Hematopoietic multipotent progenitor cell treated with erythropoietin and hydrocortisone succinate and interleukin-3 and kit ligand, for 4 days (in vitro differentiated cells): Measurements from ENCODE around the gene C7.

Experiments used
- DNase-seq: peaks from one replicate; pipeline ENCODE4 v3.0.0-alpha.2; 2015

The C7 gene

DNA sequence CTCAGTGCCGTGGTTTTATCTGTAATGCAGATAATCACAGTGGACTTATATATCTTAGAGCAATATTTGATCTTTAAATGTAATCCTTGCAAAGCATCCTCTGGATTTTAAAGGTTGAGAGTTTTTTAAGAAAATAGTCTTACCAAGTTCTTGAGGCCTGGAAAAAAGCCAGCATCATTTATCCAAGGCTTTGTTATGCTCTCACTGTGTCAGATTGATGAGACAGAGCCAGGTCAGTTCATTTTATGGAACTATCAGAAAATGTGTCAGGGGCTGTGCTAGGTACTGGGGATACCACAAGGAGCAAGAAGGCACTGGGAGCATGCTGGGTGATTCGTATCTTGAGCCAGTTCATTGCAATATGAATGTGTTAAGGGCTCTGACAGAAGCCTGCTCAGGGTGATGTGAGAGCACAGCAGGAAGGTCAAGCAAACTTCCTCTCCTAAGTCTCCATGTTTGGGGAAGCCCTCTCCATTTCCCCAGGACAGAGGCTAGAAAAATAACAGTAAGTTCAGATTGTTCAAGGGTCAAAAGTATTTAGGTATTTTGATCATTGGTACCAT is 19.7 kb downstream of the C7 start:
- DNase-seq, result no peak

DNA sequence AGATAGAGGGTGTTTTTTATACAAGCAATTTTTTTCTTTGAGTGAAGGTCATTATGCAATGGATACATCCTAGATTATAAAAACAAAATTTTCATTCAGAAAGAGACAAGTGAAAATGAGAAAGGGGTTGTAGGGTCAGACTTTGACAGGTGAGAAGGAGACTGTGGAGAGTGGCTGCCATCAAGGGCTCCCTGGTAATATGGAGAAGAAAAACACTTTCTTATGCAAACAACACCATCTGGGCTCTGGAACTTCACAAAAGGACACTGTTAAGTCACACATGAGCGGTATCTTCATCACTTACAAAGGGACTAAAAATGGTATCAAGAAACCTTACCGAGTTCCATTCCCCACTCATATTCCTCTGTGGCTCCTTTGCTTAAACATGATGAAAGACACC is 23.5 kb downstream of the C7 start:
- DNase-seq, result no peak

DNA sequence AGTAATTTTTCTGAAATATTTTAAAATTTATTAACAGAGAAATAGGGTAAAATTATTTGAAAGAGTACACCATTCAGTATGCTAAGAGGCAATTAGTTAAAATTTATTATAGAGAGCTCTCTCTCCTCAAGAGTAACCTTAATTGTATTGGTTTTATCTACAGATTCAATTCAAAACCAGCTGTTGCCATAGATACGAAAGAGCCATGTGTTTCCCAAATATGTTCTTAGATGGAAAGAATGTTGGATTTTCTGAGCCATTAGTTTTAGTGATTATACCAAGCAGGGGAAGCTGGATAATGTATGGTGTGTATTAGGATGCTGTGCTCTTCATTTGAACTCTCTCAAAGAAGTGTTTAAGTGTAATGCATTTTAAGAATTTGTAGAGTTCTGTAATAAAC is 27.8 kb downstream of the C7 start:
- DNase-seq, result no peak

DNA sequence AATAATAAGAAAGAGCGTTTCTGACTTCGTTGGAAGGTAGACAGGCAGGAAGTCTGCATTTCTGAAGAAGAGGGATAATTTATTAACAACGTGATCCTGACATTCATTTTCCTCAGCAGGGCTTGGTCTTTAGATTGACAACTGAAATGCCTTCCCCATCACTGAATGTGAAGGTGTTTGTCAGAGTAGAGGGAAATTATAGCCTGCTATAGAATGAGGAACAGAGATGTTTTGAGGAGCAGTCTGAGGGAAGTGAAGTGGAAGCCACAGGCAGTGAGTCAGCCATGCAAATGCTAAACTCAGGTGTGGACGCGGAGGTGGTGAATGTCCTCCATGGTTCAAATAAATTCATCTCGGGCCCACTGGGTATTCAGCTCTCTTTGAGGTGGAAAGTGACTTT is 30.5 kb downstream of the C7 start:
- no peak for DNase-seq

DNA sequence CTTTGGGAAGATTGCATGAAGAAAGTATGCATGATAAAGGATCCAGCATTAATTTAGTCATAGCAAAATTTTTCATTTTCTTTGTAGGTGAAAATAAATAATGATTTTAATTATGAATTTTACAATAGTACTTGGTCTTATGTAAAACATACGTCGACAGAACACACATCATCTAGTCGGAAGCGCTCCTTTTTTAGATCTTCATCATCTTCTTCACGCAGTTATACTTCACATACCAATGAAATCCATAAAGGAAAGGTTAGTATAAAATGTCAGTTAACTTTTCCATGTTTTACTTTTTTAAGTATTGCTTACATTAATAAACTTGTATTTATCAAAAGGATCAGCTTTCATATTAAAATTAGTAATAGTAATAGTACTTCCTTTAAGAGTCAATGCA is 35.8 kb downstream of the C7 start:
- no peak for DNase-seq

DNA sequence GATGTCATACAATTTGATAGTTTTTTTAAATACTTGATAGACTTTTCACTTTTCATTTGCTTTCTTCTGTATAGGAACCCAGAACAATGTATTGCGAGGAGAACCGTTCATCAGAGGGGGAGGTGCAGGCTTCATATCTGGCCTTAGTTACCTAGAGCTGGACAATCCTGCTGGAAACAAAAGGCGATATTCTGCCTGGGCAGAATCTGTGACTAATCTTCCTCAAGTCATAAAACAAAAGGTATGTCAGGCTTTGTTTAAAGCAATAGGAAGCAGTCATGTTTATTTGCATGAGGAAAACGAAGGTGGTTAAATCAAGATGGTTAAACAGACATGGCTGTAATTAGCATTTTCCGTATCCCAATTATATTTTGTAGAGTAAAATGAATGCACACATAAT is 46.0 kb downstream of the C7 start:
- no peak for DNase-seq

DNA sequence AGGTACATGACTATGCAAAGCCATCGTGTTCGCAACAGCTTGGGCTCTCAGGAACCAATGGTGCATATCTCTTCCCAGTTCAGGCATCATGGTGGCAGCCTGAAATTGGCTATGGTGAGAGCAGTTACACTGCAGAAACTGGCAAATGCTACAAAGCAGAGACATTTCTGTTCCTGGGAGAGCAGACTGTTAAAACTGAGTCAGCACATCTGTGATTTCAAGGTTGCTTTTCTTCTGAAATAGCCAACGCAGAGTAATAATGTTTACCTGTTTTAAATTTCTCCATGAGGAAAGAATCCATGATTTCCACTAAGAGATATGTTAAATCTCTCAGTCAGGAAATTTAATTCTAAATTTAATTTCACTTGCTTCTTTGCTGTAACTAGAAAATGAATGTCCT is 47.8 kb downstream of the C7 start:
- no peak for DNase-seq

DNA sequence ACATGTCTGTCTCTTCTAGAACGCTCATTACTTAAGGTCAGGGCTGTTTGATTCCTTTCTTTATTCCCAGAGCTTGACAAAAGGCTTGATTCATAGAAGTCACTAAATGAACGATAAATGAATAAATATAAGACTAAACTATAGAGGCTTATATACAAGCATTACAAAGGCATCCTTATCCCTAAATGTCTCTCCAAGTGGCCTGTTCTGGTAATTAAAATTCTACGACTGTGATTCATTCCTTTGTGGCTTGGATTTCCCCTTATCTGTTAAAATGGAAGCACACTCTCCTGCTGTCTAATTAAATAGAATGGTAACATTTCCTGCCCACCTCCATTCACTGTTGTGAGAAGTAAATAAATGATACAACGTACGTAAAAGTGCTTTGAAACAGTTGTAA is 49.5 kb downstream of the C7 start:
- DNase-seq, result no peak

DNA sequence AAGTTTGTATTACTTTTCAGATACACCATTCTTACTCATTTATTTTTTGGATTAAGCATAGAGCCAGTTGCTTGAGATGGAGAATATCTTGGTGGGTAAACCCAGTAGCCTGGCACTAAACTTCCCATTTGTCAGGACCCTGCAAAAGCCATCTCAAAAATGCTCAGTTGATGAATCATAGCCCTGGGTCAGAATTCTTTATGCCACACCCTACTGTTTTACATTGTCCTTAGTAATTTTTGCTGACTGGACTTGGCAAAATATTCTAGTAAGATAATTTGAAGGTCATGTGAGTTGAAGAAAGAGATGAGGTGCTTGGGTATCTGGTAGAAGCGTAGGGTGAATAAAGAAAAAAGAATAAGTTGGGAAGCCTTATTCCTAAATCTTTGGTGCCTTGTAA is 50.7 kb downstream of the C7 start:
- DNase-seq, result no peak

DNA sequence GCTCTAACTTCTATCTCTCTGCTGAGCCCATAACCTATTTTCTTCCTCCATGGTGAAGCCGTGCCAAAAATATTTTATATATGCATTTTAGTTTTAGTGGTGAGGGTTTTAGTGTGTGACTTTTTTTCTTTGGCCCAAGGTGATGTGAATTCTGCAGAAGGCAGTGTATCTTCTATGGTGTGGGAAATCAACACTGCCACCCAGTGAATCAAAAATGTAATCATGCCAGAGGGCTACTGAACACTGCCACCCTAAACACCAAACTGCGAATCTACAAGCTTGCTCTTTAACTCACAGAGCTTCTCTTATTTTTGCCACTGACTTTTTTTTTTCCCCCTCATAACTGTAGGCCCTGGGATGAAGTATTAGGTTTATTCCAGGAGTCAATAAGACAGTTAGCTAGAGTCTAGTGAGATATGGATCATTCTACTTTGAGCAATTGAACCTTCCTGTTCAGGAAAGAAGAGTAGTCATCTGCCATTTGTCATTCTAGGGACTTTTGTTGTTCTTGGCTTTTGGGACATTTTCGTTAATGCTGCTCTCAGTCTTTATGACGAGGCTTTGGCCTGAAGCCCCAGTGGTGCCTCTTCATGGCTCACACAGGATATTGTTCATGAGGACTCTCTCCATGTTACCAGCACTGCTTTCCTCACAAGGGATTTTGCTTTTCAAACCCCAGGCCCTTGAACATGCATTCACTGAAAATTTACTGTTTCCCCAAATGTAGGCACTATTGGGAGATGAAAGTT is 53.1 kb downstream of the C7 start:
- no peak for DNase-seq

DNA sequence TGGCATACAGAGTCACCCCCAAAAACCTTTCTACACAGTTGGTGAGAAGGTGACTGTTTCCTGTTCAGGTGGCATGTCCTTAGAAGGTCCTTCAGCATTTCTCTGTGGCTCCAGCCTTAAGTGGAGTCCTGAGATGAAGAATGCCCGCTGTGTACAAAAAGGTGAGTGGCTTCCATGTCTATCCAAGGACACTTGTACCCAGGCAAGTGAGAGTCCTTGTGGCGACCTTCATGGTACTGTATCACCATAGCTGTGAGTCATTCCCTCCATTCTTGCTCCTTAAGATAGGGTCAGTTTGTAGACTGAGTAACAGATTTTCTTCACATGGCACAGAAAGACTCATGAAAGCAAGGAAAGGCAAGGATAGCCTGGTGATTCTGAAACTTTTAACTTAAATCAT is 63.1 kb downstream of the C7 start:
- DNase-seq, result no peak

DNA sequence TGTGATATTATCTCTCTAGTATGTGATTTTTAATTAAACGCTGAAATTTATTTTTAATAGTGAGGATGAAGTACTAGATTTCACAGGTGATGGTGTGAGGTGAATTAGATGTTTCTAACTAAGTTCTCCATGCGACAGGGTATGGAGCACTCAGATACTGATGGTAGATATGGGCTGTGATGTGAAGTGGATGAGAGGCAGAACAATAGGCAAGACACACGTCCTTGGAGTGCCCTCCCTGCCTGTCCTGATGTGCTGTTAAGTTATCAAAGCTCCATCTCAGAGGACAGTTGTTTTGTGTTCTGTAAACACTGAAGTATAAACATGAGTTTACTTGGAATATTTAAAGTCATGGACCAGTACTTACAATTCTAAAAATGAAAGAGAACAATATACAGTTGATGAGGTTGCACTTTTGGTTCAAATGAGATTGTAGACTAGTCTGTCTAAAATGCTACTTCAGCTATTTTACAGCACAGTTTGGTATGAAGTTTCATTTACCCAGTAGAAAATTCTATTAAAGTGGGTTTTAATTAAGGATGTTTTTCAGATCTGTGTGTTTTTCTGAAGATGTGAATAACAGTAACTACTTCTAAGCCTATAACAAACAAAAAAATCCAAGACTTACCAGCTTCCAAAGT is 64.2 kb downstream of the C7 start:
- DNase-seq, result no peak

DNA sequence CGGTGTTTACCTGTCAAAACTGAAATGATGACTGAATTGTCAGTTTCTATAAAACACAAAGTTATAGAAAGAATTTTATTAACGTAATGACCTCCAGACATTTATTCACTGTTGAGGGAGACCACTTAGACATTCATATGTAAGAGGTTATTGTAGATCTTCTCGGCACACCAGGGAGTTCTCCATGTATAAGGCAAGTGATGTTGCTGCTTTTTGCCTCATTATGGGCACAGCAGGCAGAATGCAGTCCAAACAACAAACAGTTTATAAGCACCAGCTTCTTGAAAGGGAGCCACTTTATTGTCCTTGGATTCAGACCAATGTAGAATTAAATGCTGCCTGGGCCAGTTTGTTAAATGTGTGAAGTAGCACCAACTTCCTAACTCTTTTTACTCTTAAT is 66.7 kb downstream of the C7 start:
- DNase-seq, result no peak

DNA sequence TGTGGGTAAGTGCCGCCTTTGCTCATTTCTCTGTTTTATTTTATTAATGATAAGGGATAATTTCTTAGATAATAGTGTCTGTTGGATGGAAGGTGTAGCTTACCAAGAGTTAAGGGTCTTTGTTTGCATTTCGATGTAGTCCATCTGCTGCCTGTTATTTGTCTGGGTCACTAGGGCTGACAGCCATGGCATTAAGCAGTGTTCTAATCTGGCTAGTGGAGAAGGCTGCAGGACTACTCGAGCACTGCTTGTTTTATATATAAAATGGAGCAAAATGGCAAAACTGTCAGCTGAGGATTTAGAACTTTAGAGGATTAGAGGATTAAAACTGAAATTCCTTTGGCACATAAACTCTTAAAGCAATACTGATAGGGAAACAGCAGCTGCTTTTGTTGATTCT is 67.5 kb downstream of the C7 start:
- DNase-seq, result no peak

DNA sequence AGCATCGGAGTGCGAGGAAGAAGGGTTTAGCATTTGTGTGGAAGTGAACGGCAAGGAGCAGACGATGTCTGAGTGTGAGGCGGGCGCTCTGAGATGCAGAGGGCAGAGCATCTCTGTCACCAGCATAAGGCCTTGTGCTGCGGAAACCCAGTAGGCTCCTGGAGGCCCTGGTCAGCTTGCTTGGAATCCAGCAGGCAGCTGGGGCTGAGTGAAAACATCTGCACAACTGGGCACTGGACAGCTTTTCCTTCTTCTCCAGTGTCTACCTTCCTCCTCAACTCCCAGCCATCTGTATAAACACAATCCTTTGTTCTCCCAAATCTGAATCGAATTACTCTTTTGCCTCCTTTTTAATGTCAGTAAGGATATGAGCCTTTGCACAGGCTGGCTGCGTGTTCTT is 72.1 kb downstream of the C7 start:
- DNase-seq, result no peak

DNA sequence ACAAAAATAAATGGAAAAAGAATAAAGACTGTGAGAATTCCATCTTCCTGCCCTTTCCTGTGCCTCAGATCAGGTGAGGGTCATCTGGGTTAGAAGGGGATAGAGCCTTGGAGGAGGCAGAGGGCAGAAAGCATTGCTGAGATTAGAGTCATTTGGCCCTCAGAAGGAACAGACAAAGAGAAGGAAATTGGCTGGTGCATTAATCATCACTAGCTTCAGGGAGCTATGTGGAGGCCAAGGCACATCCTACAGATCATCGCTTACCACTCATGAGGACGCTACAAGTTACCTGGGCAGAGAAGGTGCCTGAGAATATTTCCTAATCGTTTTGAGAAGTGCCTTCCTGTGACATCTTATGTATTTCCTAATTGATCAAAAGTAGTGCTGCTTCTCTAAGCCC is 74.5 kb downstream of the C7 start:
- DNase-seq, result no peak

DNA sequence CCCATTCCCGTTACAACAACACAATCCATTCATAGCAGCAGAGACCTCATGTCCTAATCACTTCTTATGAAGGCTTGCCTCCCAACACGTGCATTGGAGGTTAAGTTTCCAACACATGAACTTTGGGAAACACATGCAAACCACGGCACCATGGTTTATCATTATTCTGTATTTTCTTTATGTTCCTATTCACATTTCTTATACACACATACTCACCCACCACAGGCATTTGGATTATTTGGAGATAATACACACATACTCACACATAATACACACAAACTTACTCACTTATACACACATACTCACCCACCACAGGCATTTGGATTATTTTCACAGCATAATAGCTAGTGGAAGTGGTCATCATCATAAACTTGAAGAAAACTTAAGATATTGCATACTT is 75.6 kb downstream of the C7 start:
- DNase-seq, result no peak

DNA sequence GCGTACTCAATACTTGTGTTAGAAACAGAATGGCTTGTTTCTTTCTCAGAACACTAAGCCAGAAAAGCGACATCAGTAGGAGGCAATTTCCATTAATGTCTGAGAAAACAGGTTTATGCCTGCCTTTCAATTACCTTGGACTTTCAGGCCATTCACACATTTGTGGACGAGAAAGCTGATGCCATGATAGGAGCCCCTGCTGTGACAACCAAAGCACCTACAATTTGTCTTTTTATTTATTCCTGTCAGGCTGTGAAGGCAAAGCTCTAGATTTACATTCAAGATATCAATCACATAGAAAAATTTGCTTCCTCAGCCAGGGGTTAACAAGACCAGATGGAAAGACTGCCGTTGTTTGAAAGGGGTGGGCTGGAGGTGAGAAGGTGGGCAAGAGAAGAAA is 76.2 kb downstream of the C7 start:
- DNase-seq, result no peak

DNA sequence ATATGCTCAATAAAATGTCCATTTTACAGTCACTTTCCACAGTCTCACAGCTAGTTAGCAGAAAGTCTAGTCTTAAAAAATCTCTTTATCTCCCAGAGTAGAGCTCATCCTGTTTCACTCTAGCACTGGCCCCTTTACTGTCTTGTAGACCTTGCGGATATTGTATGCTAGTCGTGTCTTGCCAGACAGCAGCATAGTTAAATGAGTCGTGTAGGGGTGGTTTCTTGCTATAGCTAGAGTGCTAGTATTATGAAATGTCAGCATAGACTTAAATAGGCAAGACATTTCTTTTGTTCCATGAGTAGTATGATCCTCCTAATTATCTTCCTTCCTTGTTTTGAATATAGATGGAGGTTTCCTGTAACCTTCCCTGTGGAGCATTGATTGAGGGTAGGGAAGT is 77.4 kb downstream of the C7 start:
- no peak for DNase-seq

DNA sequence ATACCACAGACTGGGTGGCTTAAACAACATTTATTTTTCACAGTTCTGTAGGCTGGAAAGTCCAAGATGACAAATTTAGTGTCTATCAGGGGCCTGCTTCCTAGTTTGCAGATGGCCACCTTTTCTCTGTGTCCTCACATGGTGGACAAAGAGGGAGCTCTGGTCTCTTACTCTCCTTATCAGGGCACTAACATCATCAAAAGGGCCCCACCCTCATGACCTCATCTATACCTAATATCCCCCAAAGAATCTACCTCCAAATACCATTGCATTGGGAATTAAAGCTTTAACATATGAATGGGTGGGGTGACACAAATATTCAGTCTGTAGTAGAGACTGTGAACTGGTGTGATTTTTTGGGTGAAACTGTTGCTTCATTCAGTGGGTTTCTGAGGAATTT is 78.1 kb downstream of the C7 start:
- DNase-seq, result no peak

DNA sequence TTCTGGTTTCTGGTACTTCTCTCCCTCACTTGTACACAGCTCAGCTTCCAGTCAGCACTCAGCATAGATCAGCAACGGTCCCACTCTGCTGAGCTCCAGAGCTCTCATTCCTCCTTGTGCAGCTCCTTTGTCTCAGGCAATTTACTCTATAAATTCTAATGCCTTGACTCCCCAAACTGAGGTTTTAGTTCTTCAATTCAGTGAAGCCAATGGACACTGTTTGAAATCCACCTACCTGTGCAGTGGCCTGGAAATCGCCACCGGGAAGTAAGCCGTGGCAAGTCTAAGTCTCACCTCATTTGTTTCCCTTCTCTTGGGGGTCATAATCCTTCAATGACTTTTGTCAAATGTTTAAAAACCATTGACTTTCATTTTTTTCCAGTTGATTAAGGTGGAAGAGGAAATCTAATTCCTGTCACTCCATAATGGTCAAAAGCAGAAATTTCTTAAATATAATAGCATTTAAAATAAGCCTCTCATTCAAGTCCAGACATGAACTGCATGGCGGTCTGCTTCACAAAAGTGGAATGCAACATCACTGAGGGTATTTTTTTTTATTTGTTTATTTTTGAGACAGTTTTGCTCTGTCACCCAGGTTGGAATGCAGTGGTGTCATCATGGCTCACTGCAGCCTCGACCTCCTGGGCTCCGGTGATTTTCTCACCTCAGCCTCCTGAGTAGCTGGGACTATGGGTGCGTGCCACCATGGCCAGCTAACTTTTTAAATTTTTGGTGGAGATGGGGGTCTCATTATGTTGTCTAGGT is 79.6 kb downstream of the C7 start:
- no peak for DNase-seq

DNA sequence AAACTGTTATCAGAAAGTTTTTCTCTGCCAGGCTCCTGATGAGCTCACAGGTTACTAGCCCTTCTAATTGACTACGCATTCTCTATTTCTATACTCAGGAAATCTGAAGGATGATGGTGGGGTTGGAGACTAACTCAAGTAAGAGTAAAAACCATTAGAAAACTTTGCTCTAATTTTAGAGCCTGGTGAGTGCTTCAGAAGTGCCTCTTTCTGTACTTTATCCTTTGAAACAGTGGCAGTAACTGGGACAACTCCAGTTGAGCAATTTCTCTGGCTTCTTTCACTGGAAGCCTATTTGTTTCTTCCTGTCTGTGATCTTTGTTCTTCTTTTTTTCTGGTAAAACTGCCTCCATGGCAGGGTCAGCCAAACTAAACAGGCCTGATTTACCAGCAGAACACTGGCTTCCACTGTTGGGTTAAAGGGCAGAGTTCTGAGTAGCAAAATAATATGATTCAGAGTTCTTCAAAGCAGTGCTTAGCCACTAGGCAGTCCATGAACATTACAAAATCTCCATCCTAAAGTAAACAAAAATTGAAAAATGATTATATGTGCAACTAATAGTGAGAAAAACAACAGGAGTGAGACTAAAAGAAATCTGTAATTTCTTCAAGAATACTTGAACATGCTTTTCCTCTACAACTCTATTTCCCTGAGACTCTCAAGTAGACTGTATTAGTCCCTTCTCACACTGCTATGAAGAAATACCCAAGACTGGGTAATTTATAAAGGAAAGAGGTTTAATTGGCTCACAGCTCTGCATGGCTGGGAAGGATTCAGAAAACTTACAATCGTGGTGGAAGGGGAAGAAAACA is 82.1 kb downstream of the C7 start:
- DNase-seq, result no peak

DNA sequence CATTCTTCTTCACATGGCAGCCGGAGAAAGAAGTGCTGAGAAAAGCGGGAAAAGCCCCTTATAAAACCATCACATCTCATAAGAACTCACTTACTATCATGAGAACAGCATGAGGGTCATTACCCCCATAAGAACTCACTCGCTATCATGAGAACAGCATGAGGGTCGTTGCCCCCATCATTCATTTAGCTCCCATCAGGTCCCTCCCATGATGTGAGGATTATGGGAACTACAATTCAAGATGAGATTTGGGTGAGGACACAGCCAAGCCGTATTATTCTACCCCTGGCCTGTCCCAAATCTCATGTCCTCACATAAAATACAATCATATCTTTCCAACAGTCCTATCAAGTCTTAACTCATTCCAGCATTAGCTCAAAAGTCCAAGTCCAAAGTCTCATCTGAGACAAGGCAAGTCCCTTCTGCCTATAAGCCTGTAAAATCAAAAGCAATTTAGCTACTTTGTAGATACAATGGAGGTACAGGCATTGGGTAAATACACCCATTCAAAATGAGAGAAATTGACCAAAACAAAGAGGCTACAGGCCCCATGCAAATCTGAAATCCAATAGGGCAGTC is 82.8 kb downstream of the C7 start:
- DNase-seq, result no peak
